HEK293 (cell line): ENCODE measurements around the gene ACAA1.

Experiments used
- CTCF ChIA-PET: fragments of 350-600 bp; formaldehyde crosslinking; extraction: SDS; loops from one replicate; lab custom pipeline; 2021; ENCODE audit warnings: antibody characterized with exemption; lab: Yijun Ruan, JAX
- POLR2A ChIA-PET: fragments of 300-600 bp; formaldehyde crosslinking; extraction: SDS; loops from one replicate; lab custom pipeline; 2020; ENCODE audit warnings: antibody characterized with exemption, inconsistent platforms; lab: Yijun Ruan, JAX
- H3K27ac ChIP-seq: fragments of 200-500 bp; sonication (Bioruptor generic); 2 replicates; pipeline ENCODE4 v1.5.1; 2014; ENCODE audit warnings: low read depth, low read length, control low read depth, inconsistent platforms; ENCODE audit errors: extremely low read depth
- H3K36me3 ChIP-seq, 2 experiments: fragments of 200-500 bp in 1 of 2; sonication (Bioruptor generic) in 1 of 2; 1 replicate in 1 of 2; 2 replicates in 1 of 2; pipeline ENCODE4 v1.5.1; 2014 to 2017; ENCODE audit warnings: inconsistent platforms in 2 of 2, low read length in 2 of 2; ENCODE audit not compliant: control insufficient read depth in 2 of 2, insufficient read depth in 1 of 2
- H3K4me1 ChIP-seq: fragments of 200-500 bp; sonication (Bioruptor generic); 2 replicates; pipeline ENCODE4 v1.5.1; 2014; ENCODE audit warnings: mild to moderate bottlenecking, low read length, inconsistent platforms; ENCODE audit not compliant: control insufficient read depth, insufficient read depth
- H3K4me3 ChIP-seq: 2 replicates; pipeline ENCODE4 v1.5.1; 2011; ENCODE audit warnings: low read depth, mild to moderate bottlenecking, control low read depth, low read length, moderate library complexity
- H3K9me3 ChIP-seq: fragments of 200-500 bp; sonication (Bioruptor generic); 2 replicates; pipeline ENCODE4 v1.5.1; 2014; ENCODE audit warnings: low read depth, low read length, inconsistent platforms; ENCODE audit not compliant: control insufficient read depth, insufficient read depth
- GFI1B ChIP-seq: fragments of 450-650 bp; formaldehyde crosslinking; IDR thresholded peaks from 2 replicates; pipeline ENCODE4 v1.5.1; 2016; ENCODE audit warnings: missing biosample characterization, missing genetic modification characterization
- PRDM10 ChIP-seq: fragments of 450-650 bp; formaldehyde crosslinking; IDR thresholded peaks from 2 replicates; pipeline ENCODE4 v1.5.1; 2016; ENCODE audit warnings: missing biosample characterization, missing genetic modification characterization
- PRDM6 ChIP-seq: fragments of 450-650 bp; formaldehyde crosslinking; IDR thresholded peaks from 2 replicates; pipeline ENCODE4 v1.5.1; 2017; ENCODE audit warnings: missing biosample characterization, missing genetic modification characterization
- SP2 ChIP-seq: fragments of 450-650 bp; formaldehyde crosslinking; IDR thresholded peaks from 2 replicates; pipeline ENCODE4 v1.5.1; 2016; ENCODE audit warnings: missing biosample characterization, missing genetic modification characterization
- TCF7L2 ChIP-seq: IDR thresholded peaks from 2 replicates; pipeline ENCODE4 v1.6.1; 2011; ENCODE audit warnings: low read depth, mild to moderate bottlenecking, inconsistent platforms, low read length, moderate library complexity, borderline replicate concordance
- TRIM28 ChIP-seq: IDR thresholded peaks from 2 replicates; pipeline ENCODE4 v1.6.1; 2011; ENCODE audit warnings: low read length, control low read depth, borderline replicate concordance
- ZBTB7A ChIP-seq: fragments of 450-650 bp; formaldehyde crosslinking; IDR thresholded peaks from 2 replicates; pipeline ENCODE4 v1.5.1; 2016; ENCODE audit warnings: low read depth, missing biosample characterization, missing genetic modification characterization
- ZNF24 ChIP-seq: fragments of 450-650 bp; formaldehyde crosslinking; IDR thresholded peaks from 2 replicates; pipeline ENCODE4 v1.5.1; 2016; ENCODE audit warnings: missing biosample characterization, missing genetic modification characterization
- ZNF292 ChIP-seq: fragments of 450-650 bp; formaldehyde crosslinking; IDR thresholded peaks from 2 replicates; pipeline ENCODE4 v1.5.1; 2016; ENCODE audit warnings: low read depth, missing biosample characterization, missing genetic modification characterization, borderline replicate concordance
- ZNF510 ChIP-seq: fragments of 450-650 bp; formaldehyde crosslinking; IDR thresholded peaks from 2 replicates; pipeline ENCODE4 v1.5.1; 2018; ENCODE audit warnings: mild to moderate bottlenecking, missing genetic modification characterization, missing biosample characterization; ENCODE audit not compliant: insufficient replicate concordance
- ZNF544 ChIP-seq: fragments of 450-650 bp; formaldehyde crosslinking; IDR thresholded peaks from 2 replicates; pipeline ENCODE4 v1.5.0; 2017; ENCODE audit warnings: missing biosample characterization, missing genetic modification characterization
- ZNF600 ChIP-seq: fragments of 450-650 bp; formaldehyde crosslinking; IDR thresholded peaks from 2 replicates; pipeline ENCODE4 v1.5.1; 2016; ENCODE audit warnings: missing biosample characterization, missing genetic modification characterization
- ZNF830 ChIP-seq: fragments of 450-650 bp; IDR thresholded peaks from 2 replicates; pipeline ENCODE4 v1.5.0; 2018; ENCODE audit warnings: missing biosample characterization, missing genetic modification characterization, low read depth, mild to moderate bottlenecking, moderate library complexity
- ZSCAN5A ChIP-seq: fragments of 450-650 bp; formaldehyde crosslinking; IDR thresholded peaks from 2 replicates; pipeline ENCODE4 v1.5.1; 2016; ENCODE audit warnings: missing biosample characterization, missing genetic modification characterization

The ACAA1 gene

GRCh38 chr3:38169027-38169317 lies 32.0 kb upstream of the ACAA1 start:
- no peak overlapping the region for H3K27ac ChIP-seq
- ChIA-PET CTCF (no interaction called here), POLR2A (no interaction called here)
- H3K4me1 ChIP-seq, result no peaks in the 10 kb centered on the region
- TF ChIP-seq ZSCAN5A (tag by site-specific recombination) (no peak), GFI1B (tag by site-specific recombination) (no peak), TRIM28 (no peak), ZNF510 (no peak), ZNF830 (tag by site-specific recombination) (no peak), ZNF544 (tag by site-specific recombination) (no peak), ZNF24 (tag by site-specific recombination) (no peak), ZBTB7A (tag by site-specific recombination) (no peak), TCF7L2 (no peak), ZNF600 (tag by site-specific recombination) (no peak)
- no peaks in the 10 kb centered on the region for H3K9me3 ChIP-seq
- no peak overlapping the region for H3K4me3 ChIP-seq
- H3K36me3 ChIP-seq, result no peaks in the 10 kb centered on the region

GRCh38 chr3:38168151-38169026 lies 31.5 kb upstream of the ACAA1 start:
- H3K4me3 ChIP-seq, result no peak overlapping the region
- CTCF ChIA-PET, result no interaction called here
- no peaks in the 10 kb centered on the region for H3K36me3 ChIP-seq
- no peaks in the 10 kb centered on the region for H3K9me3 ChIP-seq
- POLR2A ChIA-PET, result interaction anchor here (1.4 kb wide), 1 partner anchor 32 kb away, joined by 7 read pairs; the partner anchor contains the start of gene ACAA1
- H3K4me1 ChIP-seq, result no peaks in the 10 kb centered on the region
- TF ChIP-seq SP2 (tag by site-specific recombination) (no peak), PRDM6 (tag by site-specific recombination) (peak; percentile 44; the same call in 1 of the 2 replicates)
- no peak overlapping the region for H3K27ac ChIP-seq

- Histone ChIP-seq H3K4me1 (no peaks in the 10 kb centered on the region), H3K36me3 (no peaks in the 10 kb centered on the region), H3K9me3 (no peaks in the 10 kb centered on the region), H3K27ac (no peak overlapping the region), H3K4me3 (no peak overlapping the region)
- ChIA-PET CTCF (no interaction called here), POLR2A (interaction anchor here (1.4 kb wide), 1 partner anchor 31 kb away, joined by 7 read pairs; the partner anchor contains the start of gene ACAA1)
- TF ChIP-seq PRDM10 (tag by site-specific recombination), result peak; percentile 38
- no peak for TF ChIP-seq ZNF292 (tag by site-specific recombination)
Observed at GRCh38 chr3:38167591-38167990, 30.7 kb upstream of the ACAA1 start.
